ENCODE data around the gene CLDN20.

DNA sequence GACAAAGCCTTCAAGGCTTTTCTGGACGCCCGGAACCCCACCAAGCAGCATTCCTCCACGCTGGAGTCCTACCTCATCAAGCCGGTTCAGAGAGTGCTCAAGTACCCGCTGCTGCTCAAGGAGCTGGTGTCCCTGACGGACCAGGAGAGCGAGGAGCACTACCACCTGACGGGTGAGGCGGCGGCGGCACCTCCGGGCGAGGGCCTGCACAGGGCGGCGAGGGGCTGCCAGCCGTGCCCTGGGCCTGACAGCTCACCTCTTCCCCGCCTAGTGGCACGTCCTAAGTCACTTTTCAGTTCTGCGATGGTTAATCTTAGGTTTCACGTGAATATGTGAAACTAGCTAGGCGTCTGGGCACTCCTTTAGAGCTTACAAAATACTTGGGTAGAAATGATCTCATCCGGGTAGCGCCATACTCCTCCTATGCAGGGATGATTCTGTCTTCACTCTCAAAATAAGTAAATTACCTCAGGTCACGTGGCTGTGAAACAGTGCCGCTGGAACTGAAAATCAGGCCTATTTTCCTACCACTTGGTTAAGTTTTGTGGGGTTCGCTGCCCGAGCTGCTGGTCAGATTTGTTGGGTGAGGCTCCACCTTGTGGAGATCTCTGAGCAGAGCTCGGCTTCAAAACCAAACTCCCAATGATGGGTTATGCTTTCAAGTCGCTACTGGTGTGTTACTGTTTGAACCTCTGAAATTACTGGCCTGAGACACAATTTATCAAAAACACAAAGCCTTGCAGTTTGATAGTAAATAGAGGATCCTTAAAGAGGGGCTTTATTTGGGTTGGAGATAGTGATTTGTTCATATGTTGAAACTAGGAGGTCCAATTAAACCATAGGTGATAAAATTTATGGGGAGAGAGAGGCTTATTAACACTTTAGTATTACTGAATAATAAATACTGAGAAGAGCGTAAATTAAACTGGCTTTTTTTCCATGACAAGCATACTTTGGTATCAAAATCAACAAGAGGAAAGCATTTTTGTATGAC, 15.5 kb upstream of the CLDN20 start:
- TF ChIP-seq CTCF (IDR thresholded peaks at IDR 0.05) (peak; percentile 59 to 85 (median 68)), POLR2AphosphoS5 (IDR thresholded peaks at IDR 0.05; ENCODE audit: insufficient read depth in 1 of 2, low read depth in 1 of 2) (peak in 1 of 2 donors; percentile 49), POLR2A (IDR thresholded peaks at IDR 0.05) (no peak)
